ENCODE data around the gene FOXD4L1.
"Not testable (repeated sequence)": the region's sequence is repeated elsewhere in the genome, so short reads cannot be mapped to it uniquely, and the experiment has no call there.

- not testable (repeated sequence) for TF ChIP-seq CTCF (IDR thresholded peaks at IDR 0.05; ENCODE audit: insufficient read depth, low read length); POLR2AphosphoS5 (IDR thresholded peaks at IDR 0.05; ENCODE audit: low read depth)
These were observed 5.6 kb downstream of the FOXD4L1 start for GRCh38 chr2:113504081-113504480.

All from HL-60 (cell line).